Lung (tissue), 16 donors: ENCODE measurements around the gene C1orf167. TPM values are rescaled to one million over a fixed set of nuclear protein-coding genes. Genes with fewer than 3 reads are reported as not detected.

Experiments
- ATAC-seq: fragments of 200-7000 bp; cut with Tn5 transposase; one replicate; pipeline ENCODE4 v1.9.1; 2020; ENCODE audit warnings: moderate number of reproducible peaks; ENCODE audit not compliant: insufficient read depth, low FRiP score
- DNase-seq, 3 donors: peaks; one replicate each; pipeline ENCODE4 v3.0.0-alpha.2; 2013 to 2017
- H3K27ac ChIP-seq, 2 donors: one replicate each; pipeline ENCODE4 v1.5.1; 2013; ENCODE audit warnings: mild to moderate bottlenecking in 2 of 2, moderate library complexity in 2 of 2, control low read depth in 1 of 2, inconsistent platforms in 1 of 2, low read depth in 1 of 2, low read length in 1 of 2
- H3K27me3 ChIP-seq, 3 donors: one replicate each; pipeline ENCODE4 v1.5.1; 2013; ENCODE audit warnings: low read length in 2 of 3; ENCODE audit not compliant: control insufficient read depth in 3 of 3, insufficient read depth in 3 of 3
- H3K36me3 ChIP-seq, 4 donors: one replicate each; pipeline ENCODE4 v1.5.1; 2013; ENCODE audit warnings: low read length in 4 of 4, mild to moderate bottlenecking in 1 of 4, moderate library complexity in 1 of 4; ENCODE audit not compliant: control insufficient read depth in 4 of 4, insufficient read depth in 4 of 4
- H3K4me1 ChIP-seq, 5 donors: one replicate each; pipeline ENCODE4 v1.5.1; 2013; ENCODE audit warnings: low read length in 5 of 5, mild to moderate bottlenecking in 2 of 5, moderate library complexity in 1 of 5; ENCODE audit not compliant: control insufficient read depth in 5 of 5, insufficient read depth in 5 of 5
- H3K4me3 ChIP-seq: one replicate; pipeline ENCODE4 v1.5.1; 2013; ENCODE audit warnings: mild to moderate bottlenecking, control low read depth, moderate library complexity
- H3K9ac ChIP-seq, 2 donors: one replicate each; pipeline ENCODE4 v1.5.1; 2013; ENCODE audit warnings: low read length in 2 of 2, control low read depth in 1 of 2; ENCODE audit not compliant: insufficient read depth in 1 of 2
- H3K9me3 ChIP-seq, 4 donors: one replicate each; pipeline ENCODE4 v1.5.1; 2013; ENCODE audit warnings: low read length in 3 of 4, mild to moderate bottlenecking in 1 of 4, moderate library complexity in 1 of 4; ENCODE audit not compliant: control insufficient read depth in 4 of 4, insufficient read depth in 3 of 4
- CTCF ChIP-seq: IDR thresholded peaks from 2 replicates; pipeline ENCODE4 v1.5.1; 2012; ENCODE audit warnings: mild to moderate bottlenecking; ENCODE audit errors: control extremely low read depth, extremely low read depth
- WGBS, 2 donors: extraction: QIAGEN DNeasy Blood & Tissue Kit; methylation state at CpG; one replicate each; pipeline ENCODE4 v1.1.7; 2013; 5-methylcytosine and 5-hydroxymethylcytosine counted together
- long read RNA-seq, 5 donors: transcript quantifications; one replicate each; lab custom pipeline, GENCODE V29; 2026
- polyA plus RNA-seq, 2 donors: library from polyadenylated mRNA; stranded (reverse); fragments of 200-250 nt; gene quantifications; one replicate each; pipeline ENCODE4 v1.2.1, GENCODE V29; 2013
- total RNA-seq, 2 donors: library from RNA; depleted of rRNA in 1 of 2; stranded (reverse); fragments of >200 nt in 1 of 2; gene quantifications; one replicate each; pipeline ENCODE4 v1.2.1, GENCODE V29; 2014 to 2021
- donor health status: control.
- donor health status: control.
- donor health status: Bipolar disorder and iron deficiency.
- donor health status: healthy.
- donor health status: DM: yes; HTN: yes; CAD: no.

C1orf167 gene
- total RNA-seq: 1 to 10 TPM in 1 of 2 donors, under 1 TPM in 1; 0.91 to 7.2 TPM
- 10 to 100 TPM; 11.0 to 11.3 TPM for polyA plus RNA-seq
- long read RNA-seq, donor 1: 0 reads
- long read RNA-seq, donor 2: 0 reads
- long read RNA-seq, donor 3: 0 reads
- long read RNA-seq, donor 4: 0 reads
- long read RNA-seq, donor 5: 0 reads

GRCh38 chr1:11761988-11762406 lies at the start of gene C1orf167:
Gene C1orf167, plus strand, starts transcription at chr1:11762193. Its CDS starts 2,208 bp downstream, at chr1:11764401.
- Histone ChIP-seq H3K4me3 (no peak within 1 kb of the TSS), H3K4me1 (peaks cover 0 to 6% (median 0%) of the 10 kb centered on the region in 5 donors), H3K36me3 (no peaks in the 10 kb centered on the region), H3K27me3 (peaks cover 0 to 11% (median 0%) of the 10 kb centered on the region in 3 donors), H3K9ac (no peak within 1 kb of the TSS), H3K9me3 (peaks cover 0 to 4% (median 0%) of the 10 kb centered on the region in 4 donors), H3K27ac (no peak within 1 kb of the TSS)
- WGBS, 2 donors: 4 to 7% methylated on average over 24 to 29 of the region's 29 CpGs
- DNase-seq (peak in 1 of 3 donors; percentile 19), ATAC-seq (no peak)
- TF ChIP-seq CTCF: no peak

- ATAC-seq: no peak
- H3K4me1 ChIP-seq: peaks cover 0 to 7% (median 0%) of the 10 kb centered on the region in 5 donors
- H3K4me3 ChIP-seq: no peak overlapping the region
- TF ChIP-seq CTCF: no peak
- H3K27ac ChIP-seq: no peak overlapping the region
- no peaks in the 10 kb centered on the region for H3K27me3 ChIP-seq
- DNase-seq: no peak
- no peaks in the 10 kb centered on the region for H3K36me3 ChIP-seq
- peaks cover 0 to 2% (median 0%) of the 10 kb centered on the region in 4 donors for H3K9me3 ChIP-seq
- H3K9ac ChIP-seq: no peak overlapping the region
- WGBS, 2 donors: 89 to 92% methylated on average over 8 of the region's 8 CpGs
Observed at GRCh38 chr1:11712285-11712684, 49.7 kb upstream of the C1orf167 start.

GRCh38 chr1:11713095-11713494 lies 48.9 kb upstream of the C1orf167 start:
- H3K9ac ChIP-seq: no peak overlapping the region
- DNase-seq (no peak), ATAC-seq (no peak)
- H3K27me3 ChIP-seq: no peaks in the 10 kb centered on the region
- no peaks in the 10 kb centered on the region for H3K36me3 ChIP-seq
- H3K9me3 ChIP-seq: peaks cover 0 to 2% (median 0%) of the 10 kb centered on the region in 4 donors
- 78 to 86% methylated on average over 11 of the region's 11 CpGs for WGBS, 2 donors
- TF ChIP-seq CTCF: no peak
- no peaks in the 10 kb centered on the region for H3K4me1 ChIP-seq
- no peak overlapping the region for H3K27ac ChIP-seq
- no peak overlapping the region for H3K4me3 ChIP-seq
